ENCODE results near the gene CDK5RAP2.
A peak's percentile ranks its signal among the peaks of the same experiment; 100 is the strongest.
"Not testable (repeated sequence)": the region's sequence is repeated elsewhere in the genome, so short reads cannot be mapped to it uniquely, and the experiment has no call there.

The CDK5RAP2 gene

GRCh38 chr9:120580051-120580896, at the start of gene CDK5RAP2:
TSS of gene CDK5RAP2 (minus strand) at chr9:120580167. CDS start at chr9:120579978, 189 bp downstream.
- H3K4me2 ChIP-seq = peak within 1 kb of the TSS; percentile 79 to 97 (median 89)
- no peak for TF ChIP-seq Cebpa-rat (IDR thresholded peaks at IDR 0.05)
- H3K27ac ChIP-seq = peak within 1 kb of the TSS; percentile 67 to 87 (median 82)
- H3K9me3 ChIP-seq (replicated peaks in 1 of 11) = peaks cover 0 to 9% (median 0%) of the 10 kb centered on the region in 11 experiments; a peak in 1 of 22 replicates
- peaks cover 0 to 8% (median 0%) of the 10 kb centered on the region in 11 experiments; a peak in 3 of 22 replicates for H4K20me1 ChIP-seq
- no peaks in the 10 kb centered on the region for H3K27me3 ChIP-seq
- H3K4me3 ChIP-seq = peak within 1 kb of the TSS; percentile 81 to 94 (median 91)
- H3K36me3 ChIP-seq = peaks cover 0 to 23% (median 14%) of the 10 kb centered on the region in 11 experiments; a peak in 15 of 22 replicates
- peak within 1 kb of the TSS; percentile 79 to 89 (median 86) for H3K9ac ChIP-seq
- H3K4me1 ChIP-seq = peaks cover 33 to 47% (median 45%) of the 10 kb centered on the region in 10 experiments

- Histone ChIP-seq H4K20me1 (peaks cover 0 to 19% (median 0%) of the 10 kb centered on the region in 11 experiments; a peak in 3 of 22 replicates), H3K27ac (peak overlapping the region in 1 of 11 experiments; percentile 27; a peak in 1 of 22 replicates), H3K36me3 (peaks cover 0 to 38% (median 4%) of the 10 kb centered on the region in 11 experiments; a peak in 7 of 22 replicates), H3K4me2 (peak overlapping the region in 2 of 11 experiments; percentile 67 to 74; a peak in 5 of 22 replicates), H3K4me1 (peaks cover 0 to 71% (median 5%) of the 10 kb centered on the region in 10 experiments; a peak in 12 of 20 replicates)
- H3K4me3 ChIP-seq; H3K27me3 ChIP-seq; H3K9me3 ChIP-seq (replicated peaks in 1 of 11); H3K9ac ChIP-seq: not testable (repeated sequence)
Measured at GRCh38 chr9:120628925-120629497, 49.0 kb upstream of the CDK5RAP2 start.

- Histone ChIP-seq H3K9me3 (replicated peaks in 1 of 11) (no peaks in the 10 kb centered on the region), H3K4me2 (peak overlapping the region in 2 of 11 experiments; percentile 67 to 74; a peak in 4 of 22 replicates), H4K20me1 (peaks cover 0 to 19% (median 0%) of the 10 kb centered on the region in 11 experiments; a peak in 3 of 22 replicates), H3K36me3 (peaks cover 0 to 40% (median 4%) of the 10 kb centered on the region in 11 experiments; a peak in 6 of 22 replicates), H3K27ac (0 out of 22 replicates have a peak overlapping the region, but pooled peaks of 1 of the 11 experiments have one; percentile 27), H3K27me3 (no peaks in the 10 kb centered on the region), H3K4me3 (no peak overlapping the region), H3K9ac (no peak overlapping the region), H3K4me1 (peaks cover 0 to 71% (median 5%) of the 10 kb centered on the region in 10 experiments; a peak in 12 of 20 replicates)
- no peak for TF ChIP-seq Cebpa-rat (IDR thresholded peaks at IDR 0.05)
Measured at GRCh38 chr9:120628207-120628924, 48.4 kb upstream of the CDK5RAP2 start.

GRCh38 chr9:120627073-120627472, 47.1 kb upstream of the CDK5RAP2 start:
- Histone ChIP-seq H3K4me3 (no peak overlapping the region), H3K4me1 (peaks cover 0 to 71% (median 5%) of the 10 kb centered on the region in 10 experiments; a peak in 12 of 20 replicates), H4K20me1 (peaks cover 0 to 19% (median 0%) of the 10 kb centered on the region in 11 experiments; a peak in 3 of 22 replicates), H3K36me3 (peaks cover 1 to 45% (median 13%) of the 10 kb centered on the region in 11 experiments; a peak in 18 of 22 replicates), H3K27ac (no peak overlapping the region), H3K27me3 (no peaks in the 10 kb centered on the region), H3K9me3 (replicated peaks in 1 of 11) (no peaks in the 10 kb centered on the region), H3K4me2 (peak overlapping the region in 3 of 11 experiments; percentile 35 to 39 (median 39); a peak in 2 of 22 replicates), H3K9ac (no peak overlapping the region)
- no peak for TF ChIP-seq Cebpa-rat (IDR thresholded peaks at IDR 0.05)

GRCh38 chr9:120626512-120626911, 46.5 kb upstream of the CDK5RAP2 start:
- no peaks in the 10 kb centered on the region for H3K27me3 ChIP-seq
- no peak overlapping the region for H3K27ac ChIP-seq
- no peak overlapping the region for H3K4me3 ChIP-seq
- no peaks in the 10 kb centered on the region for H3K9me3 ChIP-seq (replicated peaks in 1 of 11)
- H3K36me3 ChIP-seq = peaks cover 7 to 46% (median 18%) of the 10 kb centered on the region in 11 experiments; a peak in 18 of 22 replicates
- peak overlapping the region in 2 of 11 experiments; percentile 15 to 18; a peak in 2 of 22 replicates for H3K4me2 ChIP-seq
- TF ChIP-seq Cebpa-rat (IDR thresholded peaks at IDR 0.05) = no peak
- peaks cover 0 to 65% (median 5%) of the 10 kb centered on the region in 10 experiments; a peak in 12 of 20 replicates for H3K4me1 ChIP-seq
- peaks cover 0 to 19% (median 0%) of the 10 kb centered on the region in 11 experiments; a peak in 3 of 22 replicates for H4K20me1 ChIP-seq
- no peak overlapping the region for H3K9ac ChIP-seq

- H3K4me3 ChIP-seq = no peak overlapping the region
Measured at GRCh38 chr9:120625222-120625621, 45.3 kb upstream of the CDK5RAP2 start.

GRCh38 chr9:120622790-120623189, 42.8 kb upstream of the CDK5RAP2 start:
- Histone ChIP-seq H3K4me2 (no peak overlapping the region), H3K36me3 (peaks cover 11 to 58% (median 38%) of the 10 kb centered on the region in 11 experiments; a peak in 19 of 22 replicates), H3K4me3 (no peak overlapping the region), H3K9ac (no peak overlapping the region), H3K9me3 (replicated peaks in 1 of 11) (no peaks in the 10 kb centered on the region), H4K20me1 (peaks cover 0 to 10% (median 0%) of the 10 kb centered on the region in 11 experiments; a peak in 2 of 22 replicates), H3K27me3 (no peaks in the 10 kb centered on the region), H3K4me1 (peaks cover 0 to 34% (median 5%) of the 10 kb centered on the region in 10 experiments; a peak in 13 of 20 replicates), H3K27ac (no peak overlapping the region)
- 0 out of 22 replicates have a peak, but pooled peaks of 1 of the 11 experiments have one; percentile 27 for TF ChIP-seq Cebpa-rat (IDR thresholded peaks at IDR 0.05)

More at GRCh38 chr9:120625222-120625621, 45.3 kb upstream of the CDK5RAP2 start:
- no peak overlapping the region for H3K9ac ChIP-seq
- H3K27ac ChIP-seq = no peak overlapping the region
- H3K4me2 ChIP-seq = peak overlapping the region in 3 of 11 experiments; percentile 34 to 77 (median 73); a peak in 6 of 22 replicates
- TF ChIP-seq Cebpa-rat (IDR thresholded peaks at IDR 0.05) = no peak
- peaks cover 7 to 51% (median 30%) of the 10 kb centered on the region in 11 experiments; a peak in 18 of 22 replicates for H3K36me3 ChIP-seq
- H3K4me1 ChIP-seq = peaks cover 0 to 53% (median 5%) of the 10 kb centered on the region in 10 experiments; a peak in 12 of 20 replicates
- H4K20me1 ChIP-seq = peaks cover 0 to 19% (median 0%) of the 10 kb centered on the region in 11 experiments; a peak in 3 of 22 replicates
- no peaks in the 10 kb centered on the region for H3K27me3 ChIP-seq
- no peaks in the 10 kb centered on the region for H3K9me3 ChIP-seq (replicated peaks in 1 of 11)

- TF ChIP-seq Cebpa-rat (IDR thresholded peaks at IDR 0.05) = no peak
- peaks cover 0 to 10% (median 0%) of the 10 kb centered on the region in 11 experiments; a peak in 2 of 22 replicates for H4K20me1 ChIP-seq
- H3K4me1 ChIP-seq = peaks cover 0 to 26% (median 3%) of the 10 kb centered on the region in 10 experiments; a peak in 9 of 20 replicates
- no peak overlapping the region for H3K4me2 ChIP-seq
- no peaks in the 10 kb centered on the region for H3K9me3 ChIP-seq (replicated peaks in 1 of 11)
- H3K27me3 ChIP-seq = no peaks in the 10 kb centered on the region
- H3K4me3 ChIP-seq = no peak overlapping the region
- no peak overlapping the region for H3K27ac ChIP-seq
- no peak overlapping the region for H3K9ac ChIP-seq
- H3K36me3 ChIP-seq = peaks cover 11 to 67% (median 46%) of the 10 kb centered on the region in 11 experiments; a peak in 19 of 22 replicates
Measured at GRCh38 chr9:120621941-120622340, 42.0 kb upstream of the CDK5RAP2 start.
